LNCaP clone FGC (cell line): ENCODE results near the gene NAALADL2.
"Not testable (repeated sequence)": the region's sequence is repeated elsewhere in the genome, so short reads cannot be mapped to it uniquely, and the experiment has no call there.

ENCODE experiments used
- DNase-seq: peaks from one replicate; pipeline ENCODE4 v3.0.0-alpha.2; 2011; ENCODE audit warnings: low read depth
- H3K4me3 ChIP-seq: 2 replicates; pipeline ENCODE4 v1.5.1; 2011; ENCODE audit warnings: mild to moderate bottlenecking, low read depth, low read length, control low read depth
- CTCF ChIP-seq: IDR thresholded peaks from 2 replicates; pipeline ENCODE4 v1.5.1; 2012; ENCODE audit warnings: mild to moderate bottlenecking; ENCODE audit not compliant: control insufficient read depth, insufficient read depth; ENCODE audit errors: extremely low read depth

Gene NAALADL2

GRCh38 chr3:175521406-175521805, 662.3 kb downstream of the NAALADL2 start:
- TF ChIP-seq CTCF = no peak
- no peak for DNase-seq
- H3K4me3 ChIP-seq = no peak overlapping the region

- no peak overlapping the region for H3K4me3 ChIP-seq
- no peak for TF ChIP-seq CTCF
- no peak for DNase-seq
Measured at GRCh38 chr3:175526191-175526590, 667.1 kb downstream of the NAALADL2 start.

GRCh38 chr3:175526609-175527280, 667.6 kb downstream of the NAALADL2 start:
- no peak for DNase-seq
- H3K4me3 ChIP-seq = no peak overlapping the region
- no peak for TF ChIP-seq CTCF

- not testable (repeated sequence) for DNase-seq, H3K4me3 ChIP-seq
Measured at GRCh38 chr3:175528693-175529092, 669.6 kb downstream of the NAALADL2 start.

- H3K4me3 ChIP-seq = no peak overlapping the region
- TF ChIP-seq CTCF = no peak
- DNase-seq = no peak
Measured at GRCh38 chr3:175535351-175535750, 676.2 kb downstream of the NAALADL2 start.

GRCh38 chr3:175546115-175546514, 687.0 kb downstream of the NAALADL2 start:
- no peak overlapping the region for H3K4me3 ChIP-seq
- TF ChIP-seq CTCF = no peak
- DNase-seq = no peak

- H3K4me3 ChIP-seq = no peak overlapping the region
- peak; percentile 98 for DNase-seq
- no peak for TF ChIP-seq CTCF
Measured at GRCh38 chr3:175552929-175553328, 693.8 kb downstream of the NAALADL2 start.
